Mucosa of descending colon (tissue), 3 donors: ENCODE measurements around the gene PFKFB3. TPM values are rescaled to one million over a fixed set of nuclear protein-coding genes. Genes with fewer than 3 reads are reported as not detected.

ENCODE experiments used
- ATAC-seq: fragments of 200-7000 bp; cut with Tn5 transposase; one replicate; pipeline ENCODE4 v1.9.1; 2020; ENCODE audit warnings: mild to moderate bottlenecking, moderate library complexity
- DNase-seq, 3 donors: peaks; one replicate each; pipeline ENCODE4 v3.0.0-alpha.2; 2020
- H3K36me3 ChIP-seq: fragments of 200-600 bp; one replicate; pipeline ENCODE4 v1.8.0; 2021; ENCODE audit warnings: low read depth, mild to moderate bottlenecking
- H3K4me1 ChIP-seq: fragments of 200-600 bp; one replicate; pipeline ENCODE4 v1.8.0; 2021; ENCODE audit warnings: low read depth, mild to moderate bottlenecking
- H3K4me3 ChIP-seq: fragments of 200-600 bp; one replicate; pipeline ENCODE4 v1.8.0; 2021; ENCODE audit warnings: mild to moderate bottlenecking
- H3K9me3 ChIP-seq: fragments of 200-600 bp; one replicate; pipeline ENCODE4 v1.8.0; 2021; ENCODE audit warnings: mild to moderate bottlenecking
- intact Hi-C, 2 donors: fragments of 100-400 bp; cut with DNase I in 1 of 2; cut with micrococcal nuclease in 1 of 2; formaldehyde crosslinking; loops; one replicate each; pipeline versions ENCODE4 v1.11.0 to v1.11.1; 2022; cut with DNase I, micrococcal nuclease
- total RNA-seq, 3 donors: library from RNA; stranded (reverse); fragmentation: NEBNext Ultra II Directional in 2 of 3; extraction: Animal tissue kit (Norgen Biotek cat#: 25700) in 2 of 3; gene quantifications; one replicate each; pipeline versions ENCODE4 v1.2.1 to v1.2.4, GENCODE V29; 2021 to 2023
- TF ChIP-seq, protein P1 (sequence below): fragments of 200-600 bp; IDR thresholded peaks from one replicate; pipeline ENCODE4 v1.8.0; 2022; ENCODE audit warnings: antibody characterized with exemption, mild to moderate bottlenecking
- donor health status: DM: no; HTN: no; CAD: no; lungs with moderate emphysema.
- donor health status: DM: no; HTN: no; CAD: no.
- donor health status: DM: no; HTN: yes; CAD: no.

Gene PFKFB3
- total RNA-seq, 3 donors from 2014 or later = 19.3 to 39.0 (median 21.7) TPM

DNA sequence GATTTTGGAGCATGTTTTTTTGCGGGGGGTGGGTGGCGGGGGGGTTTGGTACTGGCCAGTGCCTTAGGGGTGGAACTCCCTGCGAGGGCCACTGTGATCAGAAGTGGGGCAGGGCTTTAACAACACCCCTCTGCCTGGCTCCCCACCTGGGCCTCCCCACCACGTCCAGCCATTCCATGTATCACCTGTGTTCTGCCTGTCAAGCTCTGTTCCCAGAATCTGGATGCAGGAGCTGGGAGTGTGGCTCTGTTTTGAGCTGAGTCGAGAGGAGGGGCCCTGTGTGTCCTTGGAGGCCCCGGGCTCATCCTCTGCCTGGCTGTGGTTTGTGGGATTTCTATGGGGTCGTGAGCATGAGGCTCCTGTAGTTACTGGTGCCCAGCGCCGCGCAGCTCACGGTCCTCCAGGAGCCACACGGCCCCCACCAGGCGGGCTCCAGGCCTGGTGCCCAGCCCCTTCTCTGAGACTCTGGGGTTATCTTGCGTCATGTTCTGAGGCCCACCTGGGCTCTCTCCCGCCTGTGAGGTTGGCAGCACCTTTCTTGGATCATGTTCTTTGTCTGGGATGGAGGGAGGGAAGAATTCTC lies 29.6 kb downstream of the PFKFB3 start:
- DNase-seq = no peak
- ATAC-seq = no peak
- Histone ChIP-seq H3K4me1 (no peaks in the 10 kb centered on the region), H3K4me3 (no peak overlapping the region), H3K9me3 (no peaks in the 10 kb centered on the region), H3K36me3 (no peaks in the 10 kb centered on the region)
- intact Hi-C loops = no loop called here
- TF ChIP-seq, protein P1, sequence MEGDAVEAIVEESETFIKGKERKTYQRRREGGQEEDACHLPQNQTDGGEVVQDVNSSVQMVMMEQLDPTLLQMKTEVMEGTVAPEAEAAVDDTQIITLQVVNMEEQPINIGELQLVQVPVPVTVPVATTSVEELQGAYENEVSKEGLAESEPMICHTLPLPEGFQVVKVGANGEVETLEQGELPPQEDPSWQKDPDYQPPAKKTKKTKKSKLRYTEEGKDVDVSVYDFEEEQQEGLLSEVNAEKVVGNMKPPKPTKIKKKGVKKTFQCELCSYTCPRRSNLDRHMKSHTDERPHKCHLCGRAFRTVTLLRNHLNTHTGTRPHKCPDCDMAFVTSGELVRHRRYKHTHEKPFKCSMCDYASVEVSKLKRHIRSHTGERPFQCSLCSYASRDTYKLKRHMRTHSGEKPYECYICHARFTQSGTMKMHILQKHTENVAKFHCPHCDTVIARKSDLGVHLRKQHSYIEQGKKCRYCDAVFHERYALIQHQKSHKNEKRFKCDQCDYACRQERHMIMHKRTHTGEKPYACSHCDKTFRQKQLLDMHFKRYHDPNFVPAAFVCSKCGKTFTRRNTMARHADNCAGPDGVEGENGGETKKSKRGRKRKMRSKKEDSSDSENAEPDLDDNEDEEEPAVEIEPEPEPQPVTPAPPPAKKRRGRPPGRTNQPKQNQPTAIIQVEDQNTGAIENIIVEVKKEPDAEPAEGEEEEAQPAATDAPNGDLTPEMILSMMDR = no peak

- H3K36me3 ChIP-seq = no peaks in the 10 kb centered on the region
Measured at GRCh38 chr10:6232846-6233724, 30.4 kb downstream of the PFKFB3 start.

GRCh38 chr10:6233725-6234277 lies 31.1 kb downstream of the PFKFB3 start:
- H3K36me3 ChIP-seq = no peaks in the 10 kb centered on the region
- DNase-seq = no peak
- intact Hi-C loops = no loop called here

More at GRCh38 chr10:6232846-6233724, 30.4 kb downstream of the PFKFB3 start:
- Histone ChIP-seq H3K4me3 (no peak overlapping the region), H3K9me3 (no peaks in the 10 kb centered on the region), H3K4me1 (no peaks in the 10 kb centered on the region)
- ATAC-seq = no peak
- intact Hi-C loops = no loop called here
- TF ChIP-seq, protein P1 = no peak
- DNase-seq = no peak

GRCh38 chr10:6234371-6234770 lies 31.6 kb downstream of the PFKFB3 start:
- no peak overlapping the region for H3K4me3 ChIP-seq
- no peaks in the 10 kb centered on the region for H3K4me1 ChIP-seq
- H3K36me3 ChIP-seq = no peaks in the 10 kb centered on the region
- DNase-seq (no peak), ATAC-seq (no peak)
- TF ChIP-seq, protein P1 = no peak
- H3K9me3 ChIP-seq = no peaks in the 10 kb centered on the region
- intact Hi-C loops = no loop called here

More at GRCh38 chr10:6233725-6234277, 31.1 kb downstream of the PFKFB3 start:
- no peaks in the 10 kb centered on the region for H3K4me1 ChIP-seq
- no peaks in the 10 kb centered on the region for H3K9me3 ChIP-seq
- ATAC-seq = no peak
- TF ChIP-seq, protein P1 = no peak
- H3K4me3 ChIP-seq = no peak overlapping the region

- DNase-seq (no peak), ATAC-seq (no peak)
- no peaks in the 10 kb centered on the region for H3K4me1 ChIP-seq
- H3K36me3 ChIP-seq = no peaks in the 10 kb centered on the region
- intact Hi-C loops = no loop called here
- TF ChIP-seq, protein P1 = no peak
- H3K4me3 ChIP-seq = no peak overlapping the region
- no peaks in the 10 kb centered on the region for H3K9me3 ChIP-seq
Measured at GRCh38 chr10:6236349-6237198, 33.8 kb downstream of the PFKFB3 start.
